K562 (cell line): ENCODE measurements around the gene PIRT. TPM values are rescaled to one million over a fixed set of nuclear protein-coding genes. Genes with fewer than 3 reads are reported as not detected.

ENCODE experiments used
- CBX3 ChIP-seq, 2 experiments: IDR thresholded peaks; 1 replicate in 1 of 2; 2 replicates in 1 of 2; pipeline ENCODE4 v1.6.1; 2012; ENCODE audit warnings: inconsistent platforms in 2 of 2, low read length in 2 of 2, borderline replicate concordance in 1 of 2, control low read depth in 1 of 2
- E4F1 ChIP-seq: fragments of 250-450 bp; sonication (Bioruptor Pico); IDR thresholded peaks from 2 replicates; pipeline ENCODE4 v1.5.0; 2021; ENCODE audit warnings: mild to moderate bottlenecking, borderline replicate concordance
- MGA ChIP-seq: fragments of 450-650 bp; IDR thresholded peaks from 2 replicates; pipeline ENCODE4 v1.6.1; 2016; ENCODE audit warnings: mild to moderate bottlenecking, moderate library complexity
- NFXL1 ChIP-seq: fragments of 450-650 bp; formaldehyde crosslinking; IDR thresholded peaks from 2 replicates; pipeline ENCODE4 v1.4.0; 2021; ENCODE audit warnings: mild to moderate bottlenecking
- PRDM10 ChIP-seq: fragments of 450-650 bp; IDR thresholded peaks from 2 replicates; pipeline ENCODE4 v1.6.1; 2018; ENCODE audit not compliant: partially characterized antibody
- SRSF7 ChIP-seq: fragments of 200-400 bp; formaldehyde crosslinking; optimal IDR thresholded peaks from 2 replicates; pipeline ENCODE3; 2017; ENCODE audit warnings: mild to moderate bottlenecking, low read depth, low read length
- STAT6 ChIP-seq: sonication (generic); formaldehyde crosslinking; IDR thresholded peaks from 2 replicates; pipeline ENCODE4 v1.8.1; 2023; ENCODE audit warnings: mild to moderate bottlenecking, missing genetic modification reagents
- polyA plus RNA-seq, 8 experiments: library from polyadenylated mRNA; depleted of rRNA in 4 of 8; stranded (reverse) in 5 of 8; unstranded in 3 of 8; fragments of >200 nt; fragmentation: Nextera tagmentation in 2 of 8; fragmentation: Illumina TruSeq in 1 of 8; extraction: Ambion mirVana in 2 of 8; extraction: Trizol in 1 of 8; gene quantifications; 2 replicates each; pipeline versions ENCODE4 v1.2.1 to v1.2.3, GENCODE V29; 2011 to 2014; ENCODE audit warnings: inconsistent platforms in 1 of 8, missing spikeins in 1 of 8
- total RNA-seq, 7 experiments: library from RNA; depleted of rRNA in 6 of 7; stranded (reverse); fragments of >200 nt in 6 of 7; fragmentation: Illumina TruSeq in 2 of 7; extraction: Trizol in 2 of 7; gene quantifications; 2 replicates each; pipeline versions ENCODE4 v1.2.1 to v1.2.3, GENCODE V29; 2011 to 2021; ENCODE audit warnings: low replicate concordance in 1 of 7

The PIRT gene
- total and polyA plus RNA-seq, 9 of the 15 experiments (the other 6 are each of a cell fraction or from before 2014, with no cell fraction given): not detected

- TF ChIP-seq MGA: no peak
- TF ChIP-seq CBX3 (IDR thresholded peaks at IDR 0.05; ENCODE audit: borderline replicate concordance in 1 of 2, low read length in 2 of 2): no peak
- no peak for TF ChIP-seq E4F1 (CRISPR knock-in tag)
- no peak for TF ChIP-seq STAT6 (CRISPR knock-in tag)
- TF ChIP-seq NFXL1 (CRISPR knock-in tag): no peak
- TF ChIP-seq SRSF7: no peak
- no peak for TF ChIP-seq PRDM10
Measured at GRCh38 chr17:10821054-10821453, 16.8 kb downstream of the PIRT start (continued).
